Central memory CD4-positive, alpha-beta T cell (primary cell): ENCODE measurements around the gene CTNNA1.
"Not testable (repeated sequence)": the region's sequence is repeated elsewhere in the genome, so short reads cannot be mapped to it uniquely, and the experiment has no call there.

Experiments
- DNase-seq: peaks from one replicate; pipeline ENCODE4 v3.0.0; 2022

The CTNNA1 gene

GRCh38 chr5:138903130-138903775, 150.0 kb downstream of the CTNNA1 start:
- DNase-seq, result no peak

- no peak for DNase-seq
Observed at GRCh38 chr5:138905541-138905940, 152.3 kb downstream of the CTNNA1 start.

- DNase-seq, result no peak
Observed at GRCh38 chr5:138909734-138910133, 156.5 kb downstream of the CTNNA1 start.

GRCh38 chr5:138910546-138911185, 157.4 kb downstream of the CTNNA1 start:
- DNase-seq, result no peak

GRCh38 chr5:138911441-138911840, 158.2 kb downstream of the CTNNA1 start:
- no peak for DNase-seq

- no peak for DNase-seq
Observed at GRCh38 chr5:138912093-138912492, 158.9 kb downstream of the CTNNA1 start.

GRCh38 chr5:138913773-138914172, 160.5 kb downstream of the CTNNA1 start:
- no peak for DNase-seq

- DNase-seq, result no peak
Observed at GRCh38 chr5:138914338-138914737, 161.1 kb downstream of the CTNNA1 start.

- DNase-seq, result no peak
Observed at GRCh38 chr5:138918686-138919085, 165.5 kb downstream of the CTNNA1 start.

GRCh38 chr5:138920181-138920580, 167.0 kb downstream of the CTNNA1 start:
- no peak for DNase-seq

GRCh38 chr5:138921362-138921761, 168.1 kb downstream of the CTNNA1 start:
- DNase-seq, result not testable (repeated sequence)

- no peak for DNase-seq
Observed at GRCh38 chr5:138922494-138922893, 169.3 kb downstream of the CTNNA1 start.

- no peak for DNase-seq
Observed at GRCh38 chr5:138925090-138925635, 171.9 kb downstream of the CTNNA1 start.

- no peak for DNase-seq
Observed at GRCh38 chr5:138926257-138926656, 173.0 kb downstream of the CTNNA1 start.

- no peak for DNase-seq
Observed at GRCh38 chr5:138926688-138927448, 173.6 kb downstream of the CTNNA1 start.

GRCh38 chr5:138927544-138927943, 174.3 kb downstream of the CTNNA1 start:
- no peak for DNase-seq

- no peak for DNase-seq
Observed at GRCh38 chr5:138927979-138928378, 174.8 kb downstream of the CTNNA1 start.

- no peak for DNase-seq
Observed at GRCh38 chr5:138929571-138929955, 176.3 kb downstream of the CTNNA1 start.

GRCh38 chr5:138930371-138931097, 177.3 kb downstream of the CTNNA1 start:
- DNase-seq, result no peak

- DNase-seq, result no peak
Observed at GRCh38 chr5:138932171-138932810, 179.1 kb downstream of the CTNNA1 start.

GRCh38 chr5:138933522-138934290, 180.5 kb downstream of the CTNNA1 start:
- DNase-seq, result no peak

GRCh38 chr5:138934971-138935370, 181.7 kb downstream of the CTNNA1 start:
- no peak for DNase-seq
